GM12878 (cell line): ENCODE results near the gene TMEM150A. TPM values are rescaled to one million over a fixed set of nuclear protein-coding genes. Genes with fewer than 3 reads are reported as not detected.

Experiments
- ATAC-seq: fragments of 200-7000 bp; cut with Tn5 transposase; 3 replicates; pipeline ENCODE4 v1.9.1; 2020; ENCODE audit warnings: mild to moderate bottlenecking, moderate library complexity
- BruUV-seq: library from RNA; stranded (reverse); fragments of 400-500 nt; replicated peaks from 2 replicates; lab custom pipeline; 2021; lab: Mats Ljungman, UMichigan
- CTCF ChIA-PET: fragments of 300-600 bp; sonication (Branson Sonifier 250); formaldehyde crosslinking; extraction: SDS; loops from one replicate; lab custom pipeline; 2021; ENCODE audit warnings: inconsistent platforms; lab: Yijun Ruan, JAX
- POLR2A ChIA-PET: fragments of 350-600 bp; formaldehyde crosslinking; extraction: SDS; loops from one replicate; lab custom pipeline; 2021; ENCODE audit warnings: inconsistent platforms; lab: Charles Lee
- RAD21 ChIA-PET: fragments of 300-600 bp; sonication (Branson Sonifier 250); formaldehyde crosslinking; loops from one replicate; lab custom pipeline; 2023; ENCODE audit warnings: antibody characterized with exemption; ENCODE audit not compliant: unreplicated experiment; lab: Charles Lee
- SMC1A ChIA-PET: fragments of 300-600 bp; sonication (Branson Sonifier 250); formaldehyde crosslinking; loops from one replicate; lab custom pipeline; 2023; ENCODE audit not compliant: unreplicated experiment, uncharacterized antibody; lab: Charles Lee
- DNase-seq: peaks from one replicate; pipeline ENCODE4 v3.0.0-alpha.2; 2011; ENCODE audit warnings: low read depth, low spot score
- FAIRE-seq: peaks from 3 replicates; lab custom pipeline; 2011; peaks lifted over from hg19 to GRCh38; lab: Jason Lieb, UNC
- H2AFZ ChIP-seq: 2 replicates; pipeline ENCODE4 v1.6.0; 2011; ENCODE audit warnings: low read depth, low read length, control low read depth; ENCODE audit not compliant: control insufficient read depth
- H3K27ac ChIP-seq: 2 replicates; pipeline ENCODE4 v1.5.1; 2011; ENCODE audit warnings: control low read depth; ENCODE audit not compliant: control insufficient read depth, insufficient read depth
- H3K27me3 ChIP-seq, 2 experiments: replicated peaks in 1 of 2; 2 replicates each; pipeline versions ENCODE4 v1.6.0 to v1.6.1; 2011; ENCODE audit warnings: low read length in 1 of 2; ENCODE audit not compliant: control insufficient read depth in 2 of 2, insufficient read depth in 2 of 2
- H3K36me3 ChIP-seq, 2 experiments: 2 replicates each; pipeline ENCODE4 v1.5.1; 2011; ENCODE audit warnings: low read length in 1 of 2; ENCODE audit not compliant: control insufficient read depth in 2 of 2, insufficient read depth in 2 of 2
- H3K4me1 ChIP-seq: 2 replicates; pipeline ENCODE4 v1.6.1; 2011; ENCODE audit warnings: mild to moderate bottlenecking, low read length, moderate library complexity, mixed read lengths; ENCODE audit not compliant: control insufficient read depth, insufficient read depth
- H3K4me2 ChIP-seq: 2 replicates; pipeline ENCODE4 v1.6.0; 2011; ENCODE audit warnings: control low read depth; ENCODE audit not compliant: control insufficient read depth, insufficient read depth
- H3K4me3 ChIP-seq: fragments of 200-600 bp; sonication (generic); 2 replicates; pipeline ENCODE4 v1.5.1; 2016
- H3K79me2 ChIP-seq: 2 replicates; pipeline ENCODE4 v1.6.0; 2011; ENCODE audit warnings: low read length; ENCODE audit not compliant: control insufficient read depth, insufficient read depth
- H3K9ac ChIP-seq: 2 replicates; pipeline ENCODE4 v1.8.0; 2011; ENCODE audit warnings: low read length, control low read depth, mixed read lengths; ENCODE audit not compliant: control insufficient read depth, insufficient read depth
- H3K9me3 ChIP-seq: replicated peaks from 3 replicates; pipeline ENCODE4 v1.5.1; 2011; ENCODE audit warnings: mild to moderate bottlenecking, low read length; ENCODE audit not compliant: control insufficient read depth, insufficient read depth
- H4K20me1 ChIP-seq: 2 replicates; pipeline ENCODE4 v1.6.0; 2011; ENCODE audit not compliant: control insufficient read depth, insufficient read depth
- ASH2L ChIP-seq: fragments of 300-600, 200-600 bp; sonication (generic); IDR thresholded peaks from 2 replicates; pipeline ENCODE4 v1.6.1; 2017; ENCODE audit warnings: low read depth, mild to moderate bottlenecking, borderline replicate concordance
- FOS ChIP-seq: IDR thresholded peaks from 3 replicates; pipeline ENCODE4 v1.6.1; 2011; ENCODE audit warnings: borderline replicate concordance; ENCODE audit not compliant: insufficient read length; ENCODE audit errors: extremely low read depth
- FOXM1 ChIP-seq: IDR thresholded peaks from 2 replicates; pipeline ENCODE4 v1.6.1; 2012; ENCODE audit warnings: low read depth, mild to moderate bottlenecking, inconsistent platforms, low read length, moderate library complexity
- HDGF ChIP-seq: fragments of 450-650 bp; IDR thresholded peaks from 2 replicates; pipeline ENCODE4 v1.6.1; 2016; ENCODE audit warnings: antibody characterized with exemption
- JUND ChIP-seq: IDR thresholded peaks from 2 replicates; pipeline ENCODE4 v1.6.1; 2012; ENCODE audit warnings: low read depth, mild to moderate bottlenecking, low read length, improper control_type of control experiment, moderate library complexity
- NFYB ChIP-seq: IDR thresholded peaks from 2 replicates; pipeline ENCODE4 v1.6.1; 2011; ENCODE audit warnings: low read depth, mild to moderate bottlenecking, low read length, improper control_type of control experiment, moderate library complexity; ENCODE audit not compliant: insufficient read depth
- NR2C1 ChIP-seq: fragments of 450-650 bp; IDR thresholded peaks from 2 replicates; pipeline ENCODE4 v1.6.1; 2017; ENCODE audit warnings: antibody characterized with exemption, mild to moderate bottlenecking, moderate library complexity
- REST ChIP-seq: IDR thresholded peaks from 2 replicates; pipeline ENCODE4 v1.6.1; 2012; ENCODE audit warnings: mild to moderate bottlenecking, low read depth, low read length
- SMARCA5 ChIP-seq: fragments of 450-650 bp; IDR thresholded peaks from 2 replicates; pipeline ENCODE4 v1.6.1; 2017; ENCODE audit warnings: mild to moderate bottlenecking
- STAT1 ChIP-seq: fragments of 450-650 bp; conservative IDR thresholded peaks from 2 replicates; pipeline ENCODE4 v1.6.1; 2014; ENCODE audit warnings: antibody characterized with exemption, mild to moderate bottlenecking
- WGBS: methylation state at CpG from one replicate; pipeline ENCODE4 v1.1.6; 2016; ENCODE audit warnings: low lambda C conversion rate; ENCODE audit not compliant: insufficient replicate concordance, insufficient coverage; ENCODE audit errors: missing lambda C conversion rate; 5-methylcytosine and 5-hydroxymethylcytosine counted together
- in situ Hi-C: fragments of 300-500 bp; cut with MboI; formaldehyde crosslinking; loops from 9 replicates; pipeline ENCODE4 v1.14.3; 2018; ENCODE audit warnings: mixed read lengths
- intact Hi-C: fragments of 100-400 bp; cut with micrococcal nuclease; formaldehyde crosslinking; loops from one replicate; pipeline ENCODE4 v1.14.2; 2022; ENCODE audit not compliant: unreplicated experiment
- polyA plus RNA-seq, 11 experiments: library from polyadenylated mRNA; depleted of rRNA in 4 of 11; unstranded in 6 of 11; stranded (reverse) in 5 of 11; fragments of >200 nt; fragmentation: Nextera tagmentation in 4 of 11; fragmentation: Illumina TruSeq in 1 of 11; extraction: Ambion mirVana in 4 of 11; extraction: Trizol in 1 of 11; gene quantifications; 1 replicate in 1 of 11; 2 replicates in 10 of 11; pipeline versions ENCODE4 v1.2.1 to v1.2.3, GENCODE V29; 2011 to 2016; ENCODE audit warnings: inconsistent platforms in 2 of 11, missing spikeins in 2 of 11, low read depth in 1 of 11
- total RNA-seq, 4 experiments: library from RNA; depleted of rRNA in 3 of 4; stranded (reverse); fragments of >200 nt in 3 of 4; fragmentation: Illumina TruSeq in 1 of 4; extraction: Trizol in 1 of 4; gene quantifications; 2 replicates each; pipeline versions ENCODE4 v1.2.1 to v1.2.3, GENCODE V29; 2013 to 2021
- TF ChIP-seq, protein P1 (sequence below): fragments of 450-650 bp; IDR thresholded peaks from 2 replicates; pipeline ENCODE4 v1.6.1; 2016; ENCODE audit warnings: mild to moderate bottlenecking
- TF ChIP-seq, protein P2 (sequence below): fragments of 450-650 bp; IDR thresholded peaks from 2 replicates; pipeline ENCODE4 v1.6.1; 2018; ENCODE audit warnings: borderline replicate concordance, mild to moderate bottlenecking; ENCODE audit not compliant: partially characterized antibody
- TF ChIP-seq, protein P3 (sequence below): fragments of 450-650 bp; IDR thresholded peaks from 2 replicates; pipeline ENCODE4 v1.6.1; 2017; ENCODE audit warnings: mild to moderate bottlenecking, low read depth, inconsistent platforms; ENCODE audit not compliant: poor library complexity, severe bottlenecking

The TMEM150A gene
- total and polyA plus RNA-seq, 10 of the 15 experiments (the other 5 are each of a cell fraction or from before 2014, with no cell fraction given), result 0.45 to 4.4 (median 2.6) TPM

DNA sequence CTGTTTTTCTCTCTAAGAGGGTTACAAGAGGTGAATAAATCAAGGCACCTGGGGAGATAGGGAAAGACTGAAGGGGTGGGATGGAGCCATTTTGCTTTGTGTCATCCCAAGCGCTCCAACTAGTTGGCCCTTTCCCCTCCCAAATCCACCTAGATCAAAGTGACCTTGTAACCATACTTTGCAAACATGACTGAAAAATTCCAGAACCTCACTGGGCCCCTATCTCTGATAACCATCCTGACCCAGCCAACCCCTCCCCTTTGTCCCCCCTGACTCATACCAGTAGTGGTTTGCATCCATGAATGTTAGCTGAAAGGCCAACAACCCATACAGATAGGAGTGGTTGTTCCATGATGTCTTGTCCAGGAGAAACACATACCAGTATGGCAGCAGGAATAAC lies 44.3 kb downstream of the TMEM150A start:
- no peaks in the 10 kb centered on the region for H3K9me3 ChIP-seq
- RAD21 ChIA-PET, result interaction anchor here (1.3 kb wide), 1 partner anchor 137 kb away, joined by 3 read pairs; no protein-coding TSS in a partner anchor
- SMC1A ChIA-PET, result interaction anchor here (1.5 to 3.2 kb wide), 2 partner anchors 17 to 138 kb away, joined by 4 to 15 read pairs; no protein-coding TSS in a partner anchor
- no peaks in the 10 kb centered on the region for H3K27me3 ChIP-seq
- H2AFZ ChIP-seq, result no peak overlapping the region
- intact Hi-C loops, result no loop called here
- WGBS, result 100% methylated on average over 1 of the region's 1 CpG
- peaks cover 18% of the 10 kb centered on the region for H3K79me2 ChIP-seq
- H3K4me2 ChIP-seq, result no peak overlapping the region
- H3K4me3 ChIP-seq, result no peak overlapping the region
- no peaks in the 10 kb centered on the region for H3K4me1 ChIP-seq
- CTCF ChIA-PET, result interaction anchor here (1.1 kb wide), 1 partner anchor 7 kb away, joined by 3 read pairs; no protein-coding TSS in a partner anchor
- no peaks in the 10 kb centered on the region for H4K20me1 ChIP-seq
- DNase-seq (no peak), FAIRE-seq (no peak), ATAC-seq (no peak)
- in situ Hi-C loops, result loop anchor here (5.0 kb wide), 1 partner anchor 136 kb away; no protein-coding TSS in a partner anchor
- POLR2A ChIA-PET, result no interaction called here
- H3K36me3 ChIP-seq, result peaks cover 3 to 6% of the 10 kb centered on the region in 2 experiments; a peak in 3 of 4 replicates
- no peak overlapping the region for H3K9ac ChIP-seq
- no peak overlapping the region for H3K27ac ChIP-seq
- no TSS peak for BruUV-seq
- no peak for TF ChIP-seq STAT1
- no peak for TF ChIP-seq FOS
- no peak for TF ChIP-seq ASH2L
- TF ChIP-seq FOXM1, result no peak
- TF ChIP-seq, protein P1, sequence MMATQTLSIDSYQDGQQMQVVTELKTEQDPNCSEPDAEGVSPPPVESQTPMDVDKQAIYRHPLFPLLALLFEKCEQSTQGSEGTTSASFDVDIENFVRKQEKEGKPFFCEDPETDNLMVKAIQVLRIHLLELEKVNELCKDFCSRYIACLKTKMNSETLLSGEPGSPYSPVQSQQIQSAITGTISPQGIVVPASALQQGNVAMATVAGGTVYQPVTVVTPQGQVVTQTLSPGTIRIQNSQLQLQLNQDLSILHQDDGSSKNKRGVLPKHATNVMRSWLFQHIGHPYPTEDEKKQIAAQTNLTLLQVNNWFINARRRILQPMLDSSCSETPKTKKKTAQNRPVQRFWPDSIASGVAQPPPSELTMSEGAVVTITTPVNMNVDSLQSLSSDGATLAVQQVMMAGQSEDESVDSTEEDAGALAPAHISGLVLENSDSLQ, result no peak
- TF ChIP-seq REST, result no peak
- TF ChIP-seq, protein P2, sequence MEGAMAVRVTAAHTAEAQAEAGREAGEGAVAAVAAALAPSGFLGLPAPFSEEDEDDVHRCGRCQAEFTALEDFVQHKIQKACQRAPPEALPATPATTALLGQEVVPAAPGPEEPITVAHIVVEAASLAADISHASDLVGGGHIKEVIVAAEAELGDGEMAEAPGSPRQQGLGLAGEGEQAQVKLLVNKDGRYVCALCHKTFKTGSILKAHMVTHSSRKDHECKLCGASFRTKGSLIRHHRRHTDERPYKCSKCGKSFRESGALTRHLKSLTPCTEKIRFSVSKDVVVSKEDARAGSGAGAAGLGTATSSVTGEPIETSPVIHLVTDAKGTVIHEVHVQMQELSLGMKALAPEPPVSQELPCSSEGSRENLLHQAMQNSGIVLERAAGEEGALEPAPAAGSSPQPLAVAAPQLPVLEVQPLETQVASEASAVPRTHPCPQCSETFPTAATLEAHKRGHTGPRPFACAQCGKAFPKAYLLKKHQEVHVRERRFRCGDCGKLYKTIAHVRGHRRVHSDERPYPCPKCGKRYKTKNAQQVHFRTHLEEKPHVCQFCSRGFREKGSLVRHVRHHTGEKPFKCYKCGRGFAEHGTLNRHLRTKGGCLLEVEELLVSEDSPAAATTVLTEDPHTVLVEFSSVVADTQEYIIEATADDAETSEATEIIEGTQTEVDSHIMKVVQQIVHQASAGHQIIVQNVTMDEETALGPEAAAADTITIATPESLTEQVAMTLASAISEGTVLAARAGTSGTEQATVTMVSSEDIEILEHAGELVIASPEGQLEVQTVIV, result no peak
- TF ChIP-seq NFYB, result no peak
- no peak for TF ChIP-seq JUND
- TF ChIP-seq NR2C1, result no peak
- no peak for TF ChIP-seq HDGF
- TF ChIP-seq SMARCA5, result no peak
- TF ChIP-seq, protein P3, sequence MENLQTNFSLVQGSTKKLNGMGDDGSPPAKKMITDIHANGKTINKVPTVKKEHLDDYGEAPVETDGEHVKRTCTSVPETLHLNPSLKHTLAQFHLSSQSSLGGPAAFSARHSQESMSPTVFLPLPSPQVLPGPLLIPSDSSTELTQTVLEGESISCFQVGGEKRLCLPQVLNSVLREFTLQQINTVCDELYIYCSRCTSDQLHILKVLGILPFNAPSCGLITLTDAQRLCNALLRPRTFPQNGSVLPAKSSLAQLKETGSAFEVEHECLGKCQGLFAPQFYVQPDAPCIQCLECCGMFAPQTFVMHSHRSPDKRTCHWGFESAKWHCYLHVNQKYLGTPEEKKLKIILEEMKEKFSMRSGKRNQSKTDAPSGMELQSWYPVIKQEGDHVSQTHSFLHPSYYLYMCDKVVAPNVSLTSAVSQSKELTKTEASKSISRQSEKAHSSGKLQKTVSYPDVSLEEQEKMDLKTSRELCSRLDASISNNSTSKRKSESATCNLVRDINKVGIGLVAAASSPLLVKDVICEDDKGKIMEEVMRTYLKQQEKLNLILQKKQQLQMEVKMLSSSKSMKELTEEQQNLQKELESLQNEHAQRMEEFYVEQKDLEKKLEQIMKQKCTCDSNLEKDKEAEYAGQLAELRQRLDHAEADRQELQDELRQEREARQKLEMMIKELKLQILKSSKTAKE, result no peak
